Lower leg skin (tissue), 4 donors: ENCODE data around the gene SHH. TPM values are rescaled to one million over a fixed set of nuclear protein-coding genes. Genes with fewer than 3 reads are reported as not detected.

Experiments used
- DNase-seq, 2 donors: peaks; one replicate each; pipeline ENCODE4 v3.0.0-alpha.2; 2019; ENCODE audit warnings: low spot score in 2 of 2
- H3K4me3 ChIP-seq: fragments of 200-600 bp; sonication (generic); 2 replicates; pipeline ENCODE4 v1.5.1; 2017; ENCODE audit warnings: mild to moderate bottlenecking, low read depth; ENCODE audit not compliant: poor library complexity, severe bottlenecking
- POLR2A ChIP-seq, 2 donors: fragments of 450-650 bp; IDR thresholded peaks; one replicate each; pipeline ENCODE4 v1.6.1; 2016 to 2017; ENCODE audit warnings: antibody characterized with exemption in 2 of 2, mild to moderate bottlenecking in 1 of 2, moderate library complexity in 1 of 2
- WGBS, 2 donors: methylation state at CpG; one replicate each; pipeline ENCODE4 v1.1.5; 2018; 5-methylcytosine and 5-hydroxymethylcytosine counted together
- intact Hi-C: fragments of 100-400 bp; cut with DNase I; formaldehyde crosslinking; loops from one replicate; pipeline ENCODE4 v1.15.0; 2023; ENCODE audit warnings: low total_unique reads
- total RNA-seq, 4 donors: library from RNA; depleted of rRNA; stranded (reverse); fragments of >200 nt; gene quantifications; one replicate each; pipeline ENCODE4 v1.1.0, GENCODE V29; 2016
- TF ChIP-seq, protein P1 (sequence below), 3 donors: fragments of 450-650 bp; IDR thresholded peaks; one replicate each; pipeline ENCODE4 v1.5.1; 2016; ENCODE audit warnings: antibody characterized with exemption in 3 of 3, mild to moderate bottlenecking in 3 of 3, moderate library complexity in 2 of 3

The SHH gene
- total RNA-seq, 4 donors from 2014 or later: not detected

DNA sequence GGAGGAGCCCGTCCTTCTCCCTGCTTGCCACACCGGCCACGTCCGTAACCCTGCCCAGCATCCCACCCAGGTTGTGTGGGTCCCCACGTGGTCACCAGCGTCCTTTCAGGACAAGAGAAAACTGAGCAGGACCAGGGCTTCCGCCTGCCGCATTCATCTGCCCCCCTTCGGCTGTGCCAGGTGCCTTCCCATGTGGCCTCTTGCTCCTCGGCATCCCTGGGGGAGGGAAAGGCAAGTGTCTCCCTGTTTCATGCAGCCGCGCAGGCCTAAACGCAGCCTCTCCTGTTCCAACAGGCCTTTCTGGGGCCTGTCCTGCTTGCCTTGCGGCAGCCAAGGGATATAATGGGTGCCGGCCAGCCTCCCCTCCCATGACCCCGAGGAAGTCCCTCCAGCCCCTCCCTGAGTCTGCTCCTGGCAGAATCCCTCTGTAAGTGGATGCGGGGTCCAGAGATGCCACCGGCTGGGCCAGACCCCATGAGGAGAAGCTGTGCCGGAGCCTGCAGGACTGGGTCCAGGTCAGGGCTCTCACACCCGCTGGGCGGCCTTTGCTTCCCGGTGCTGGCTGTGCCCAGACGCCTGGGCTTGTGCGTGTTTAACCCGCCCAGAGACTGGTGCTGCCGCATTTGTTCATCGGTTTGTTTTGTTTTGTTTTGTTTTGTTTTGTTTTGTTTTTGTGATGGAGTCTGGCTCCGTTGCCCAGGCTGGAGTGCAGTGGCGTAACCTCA is 23.1 kb downstream of the SHH start:
- no peak overlapping the region for H3K4me3 ChIP-seq
- intact Hi-C loops: no loop called here
- WGBS, 2 donors: 63 to 79% methylated on average over 28 of the region's 29 CpGs
- DNase-seq: no peak
- TF ChIP-seq, protein P1, sequence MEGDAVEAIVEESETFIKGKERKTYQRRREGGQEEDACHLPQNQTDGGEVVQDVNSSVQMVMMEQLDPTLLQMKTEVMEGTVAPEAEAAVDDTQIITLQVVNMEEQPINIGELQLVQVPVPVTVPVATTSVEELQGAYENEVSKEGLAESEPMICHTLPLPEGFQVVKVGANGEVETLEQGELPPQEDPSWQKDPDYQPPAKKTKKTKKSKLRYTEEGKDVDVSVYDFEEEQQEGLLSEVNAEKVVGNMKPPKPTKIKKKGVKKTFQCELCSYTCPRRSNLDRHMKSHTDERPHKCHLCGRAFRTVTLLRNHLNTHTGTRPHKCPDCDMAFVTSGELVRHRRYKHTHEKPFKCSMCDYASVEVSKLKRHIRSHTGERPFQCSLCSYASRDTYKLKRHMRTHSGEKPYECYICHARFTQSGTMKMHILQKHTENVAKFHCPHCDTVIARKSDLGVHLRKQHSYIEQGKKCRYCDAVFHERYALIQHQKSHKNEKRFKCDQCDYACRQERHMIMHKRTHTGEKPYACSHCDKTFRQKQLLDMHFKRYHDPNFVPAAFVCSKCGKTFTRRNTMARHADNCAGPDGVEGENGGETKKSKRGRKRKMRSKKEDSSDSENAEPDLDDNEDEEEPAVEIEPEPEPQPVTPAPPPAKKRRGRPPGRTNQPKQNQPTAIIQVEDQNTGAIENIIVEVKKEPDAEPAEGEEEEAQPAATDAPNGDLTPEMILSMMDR (IDR thresholded peaks at IDR 0.05): no peak
- no peak for TF ChIP-seq POLR2A (IDR thresholded peaks at IDR 0.05)

DNA sequence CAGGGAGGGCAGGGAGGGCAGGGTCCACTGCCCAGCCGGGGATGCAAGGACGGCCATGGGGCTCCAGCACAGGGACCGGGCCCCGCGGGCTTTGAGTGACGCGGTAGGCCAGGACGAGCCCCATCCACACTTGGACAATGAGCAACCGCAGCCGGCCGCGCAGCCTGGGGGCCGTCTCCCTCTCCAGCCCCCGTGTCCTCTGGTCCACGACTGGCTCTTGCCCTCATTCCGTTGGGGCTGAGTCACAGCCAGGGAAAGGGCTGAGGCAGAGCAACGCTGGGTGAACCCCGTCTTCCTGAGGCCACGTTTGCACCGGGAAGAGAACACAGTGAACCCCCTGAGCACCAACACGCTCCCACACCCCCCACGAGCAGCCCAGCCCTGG is 23.7 kb downstream of the SHH start:
- H3K4me3 ChIP-seq: no peak overlapping the region
- no peak for DNase-seq
- 76% methylated on average over 18 to 22 of the region's 22 CpGs for WGBS, 2 donors
- intact Hi-C loops: no loop called here
- TF ChIP-seq POLR2A (IDR thresholded peaks at IDR 0.05): no peak

DNA sequence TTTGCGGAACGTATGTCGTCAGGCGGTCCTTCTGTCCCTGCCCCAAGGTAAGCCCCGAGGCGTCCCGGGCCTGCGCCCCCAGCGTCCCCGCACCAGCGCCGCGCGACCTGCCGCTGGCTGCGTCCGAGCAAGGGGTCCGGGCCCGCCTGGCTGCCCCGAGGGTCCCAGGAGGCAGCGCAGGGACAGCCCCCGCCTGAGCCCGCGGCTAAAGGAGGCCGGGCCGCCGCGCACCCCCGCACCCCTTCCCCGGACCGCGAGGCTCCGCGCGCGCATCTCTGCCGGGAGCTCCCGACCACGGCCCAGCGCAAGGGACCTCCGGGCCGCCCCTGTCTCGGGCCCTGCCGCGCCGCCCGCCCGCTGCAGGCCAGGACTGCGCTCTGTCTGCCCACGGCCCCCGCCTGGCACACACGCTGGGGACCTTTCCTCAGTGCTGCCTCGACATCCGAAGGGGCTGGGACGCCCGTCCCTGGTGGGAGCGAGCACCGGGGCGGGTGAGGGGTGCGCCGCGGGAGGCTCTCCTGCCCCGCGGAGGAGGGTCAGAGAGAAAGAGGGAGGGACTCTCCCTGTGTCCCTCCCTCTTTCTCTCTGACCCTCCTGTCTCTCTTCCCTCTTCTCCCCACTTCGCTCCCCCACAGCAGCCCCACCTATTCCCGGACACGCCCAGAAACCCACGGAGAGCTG is 25.0 kb downstream of the SHH start:
- no peak overlapping the region for H3K4me3 ChIP-seq
- DNase-seq: no peak
- TF ChIP-seq, protein P1 (IDR thresholded peaks at IDR 0.05): no peak
- no peak for TF ChIP-seq POLR2A (IDR thresholded peaks at IDR 0.05)
- intact Hi-C loops: no loop called here
- WGBS, 2 donors: 2 to 4% methylated on average over 22 to 32 of the region's 68 CpGs

DNA sequence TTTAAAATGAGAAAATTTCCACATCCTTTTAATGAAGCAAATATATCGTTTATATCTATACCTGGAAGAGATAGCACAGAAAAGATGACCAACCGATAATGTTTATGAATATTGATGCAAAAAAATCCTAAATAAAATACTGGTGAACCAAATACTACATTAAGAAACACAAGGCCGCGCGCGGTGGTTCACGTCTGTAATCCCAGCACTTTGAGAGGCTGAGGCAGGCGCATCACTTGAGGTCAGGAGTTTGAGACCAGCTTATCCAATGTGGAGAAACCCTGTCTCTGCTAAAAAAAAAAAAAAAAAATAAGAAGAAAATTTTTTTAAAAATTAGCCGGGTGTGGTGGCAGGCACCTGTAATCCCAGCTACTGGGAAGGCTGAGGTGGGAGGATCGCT is 25.8 kb downstream of the SHH start:
- no peak for DNase-seq
- no peak for TF ChIP-seq POLR2A (IDR thresholded peaks at IDR 0.05)
- intact Hi-C loops: no loop called here
- WGBS, 2 donors: 89 to 90% methylated on average over 10 of the region's 10 CpGs
- no peak overlapping the region for H3K4me3 ChIP-seq

DNA sequence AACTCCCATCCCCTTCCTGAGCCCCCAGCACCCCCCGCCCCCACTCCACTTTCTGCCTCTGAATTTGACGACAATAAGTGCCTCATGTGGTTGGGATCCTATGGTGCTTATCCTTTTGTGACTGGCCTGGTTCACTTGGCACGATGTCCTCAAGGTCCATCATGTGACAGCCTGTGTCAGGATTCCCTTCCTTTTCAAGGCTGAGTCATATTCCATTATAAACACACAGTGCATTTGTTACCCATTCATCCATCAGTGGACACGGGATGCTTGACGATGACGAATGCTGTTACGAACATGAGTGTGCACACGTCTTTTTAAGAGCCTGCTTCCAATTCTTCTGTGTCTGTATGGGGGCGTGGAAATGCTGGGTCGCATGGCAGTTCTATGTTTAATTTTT is 26.7 kb downstream of the SHH start:
- 90 to 93% methylated on average over 10 of the region's 10 CpGs for WGBS, 2 donors
- H3K4me3 ChIP-seq: no peak overlapping the region
- DNase-seq: no peak
- no peak for TF ChIP-seq POLR2A (IDR thresholded peaks at IDR 0.05)
- TF ChIP-seq, protein P1 (IDR thresholded peaks at IDR 0.05): no peak
- intact Hi-C loops: no loop called here

DNA sequence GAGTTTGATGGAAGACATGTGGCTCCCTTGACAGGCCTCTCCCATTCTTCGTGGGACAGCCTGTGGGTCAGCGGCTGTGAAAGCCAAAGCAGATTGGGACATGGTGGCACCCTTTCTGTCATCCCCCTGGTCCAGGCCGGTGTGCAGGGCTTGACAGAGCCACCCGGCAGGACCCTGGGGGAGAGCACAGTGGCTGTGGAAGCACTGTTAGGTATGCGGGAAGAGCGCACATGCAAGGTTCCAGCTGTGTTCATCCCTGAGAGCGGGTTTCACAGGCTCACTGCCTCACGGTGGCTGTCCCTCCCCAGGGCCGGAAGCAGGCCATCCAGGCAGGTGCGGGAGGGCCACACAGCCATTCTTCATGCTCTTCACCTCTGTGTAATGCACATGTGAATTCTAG is 29.8 kb downstream of the SHH start:
- 87 to 91% methylated on average over 10 of the region's 10 CpGs for WGBS, 2 donors
- TF ChIP-seq, protein P1 (IDR thresholded peaks at IDR 0.05): no peak
- TF ChIP-seq POLR2A (IDR thresholded peaks at IDR 0.05): no peak
- intact Hi-C loops: no loop called here
- DNase-seq: peak in 1 of 2 donors; percentile 66
- H3K4me3 ChIP-seq: no peak overlapping the region
